Stimulated activated naive B cell treated with anti-CD40 and anti-IgM and Interleukin-4, amounts not matched to agents 10 μg/mL and 1 μg/mL and 100 μg/mL, for 72 hours (primary cell): ENCODE measurements around the gene WNT7B.

Experiments
- ATAC-seq, 2 donors: fragments of 150-1000 bp; cut with Tn5 transposase; replicated peaks; 2 replicates each; pipeline ENCODE4 v1.10.0; 2021; ENCODE audit warnings: moderate library complexity in 1 of 2
- DNase-seq: peaks from one replicate; pipeline ENCODE4 v3.0.0; 2021
- H3K27ac Mint-ChIP-seq: one replicate; pipeline ENCODE4 v1.8.0; 2022; ENCODE audit warnings: mild to moderate bottlenecking, mixed read lengths
- H3K27me3 Mint-ChIP-seq, 2 donors: one replicate each; pipeline ENCODE4 v1.8.0; 2022; ENCODE audit warnings: mixed read lengths in 2 of 2
- H3K36me3 Mint-ChIP-seq, 2 donors: one replicate each; pipeline ENCODE4 v1.8.0; 2022; ENCODE audit warnings: mixed read lengths in 2 of 2, mild to moderate bottlenecking in 1 of 2
- H3K4me1 Mint-ChIP-seq, 2 donors: one replicate each; pipeline ENCODE4 v1.8.0; 2022; ENCODE audit warnings: mixed read lengths in 2 of 2, mild to moderate bottlenecking in 1 of 2
- H3K4me3 Mint-ChIP-seq, 2 donors: one replicate each; pipeline ENCODE4 v1.8.0; 2022; ENCODE audit warnings: mild to moderate bottlenecking in 2 of 2, mixed read lengths in 2 of 2, moderate library complexity in 1 of 2
- H3K9me3 Mint-ChIP-seq, 2 donors: one replicate each; pipeline ENCODE4 v1.8.0; 2022; ENCODE audit warnings: mixed read lengths in 2 of 2, mild to moderate bottlenecking in 1 of 2

WNT7B gene

GRCh38 chr22:45966320-45966894 lies 10.6 kb downstream of the WNT7B start:
- Mint-ChIP-seq H3K4me1 (peaks cover 13 to 17% of the 10 kb centered on the region in 2 donors), H3K27me3 (peaks cover 62 to 87% of the 10 kb centered on the region in 2 donors), H3K36me3 (no peaks in the 10 kb centered on the region), H3K27ac (no peak overlapping the region), H3K9me3 (no peaks in the 10 kb centered on the region), H3K4me3 (no peak overlapping the region)
- DNase-seq (no peak), ATAC-seq (peak; percentile 29 to 38)

- Mint-ChIP-seq H3K9me3 (no peaks in the 10 kb centered on the region), H3K27me3 (peaks cover 54 to 83% of the 10 kb centered on the region in 2 donors), H3K4me3 (no peak overlapping the region), H3K36me3 (no peaks in the 10 kb centered on the region), H3K4me1 (peaks cover 10 to 12% of the 10 kb centered on the region in 2 donors), H3K27ac (no peak overlapping the region)
- no peak for ATAC-seq
- no peak for DNase-seq
These were observed 11.4 kb downstream of the WNT7B start for GRCh38 chr22:45965563-45965962.

- no peaks in the 10 kb centered on the region for H3K36me3 Mint-ChIP-seq
These were observed 11.9 kb downstream of the WNT7B start for GRCh38 chr22:45964926-45965527.

GRCh38 chr22:45964372-45964771 lies 12.6 kb downstream of the WNT7B start:
- ATAC-seq (no peak), DNase-seq (no peak)
- Mint-ChIP-seq H3K36me3 (no peaks in the 10 kb centered on the region), H3K27ac (no peak overlapping the region), H3K27me3 (peaks cover 53 to 83% of the 10 kb centered on the region in 2 donors), H3K4me1 (peaks cover 6 to 9% of the 10 kb centered on the region in 2 donors), H3K4me3 (no peak overlapping the region), H3K9me3 (no peaks in the 10 kb centered on the region)

More at GRCh38 chr22:45964926-45965527, 11.9 kb downstream of the WNT7B start:
- ATAC-seq (no peak), DNase-seq (no peak)
- Mint-ChIP-seq H3K9me3 (no peaks in the 10 kb centered on the region), H3K27me3 (peaks cover 53 to 83% of the 10 kb centered on the region in 2 donors), H3K4me1 (peaks cover 6 to 12% of the 10 kb centered on the region in 2 donors), H3K4me3 (no peak overlapping the region), H3K27ac (no peak overlapping the region)

DNA sequence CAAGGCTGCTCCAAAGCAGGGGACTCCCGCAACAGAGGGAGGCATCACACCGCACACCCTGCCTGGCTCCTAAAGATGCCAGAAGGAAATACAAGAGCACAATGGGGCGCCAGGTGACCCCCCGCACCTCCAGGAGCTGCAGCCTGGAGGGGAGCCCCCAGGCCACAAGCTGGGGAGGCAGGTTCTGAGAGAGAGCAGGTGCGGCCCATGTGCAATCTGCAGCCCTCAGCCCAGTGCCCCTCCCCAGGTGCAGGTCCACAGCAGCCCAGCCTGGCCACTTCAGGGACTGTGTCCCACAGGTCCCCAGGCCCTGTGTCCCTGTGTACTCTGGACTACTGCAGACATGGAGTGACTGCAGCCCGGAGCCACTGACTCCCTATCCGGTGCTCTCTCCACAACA lies 13.1 kb downstream of the WNT7B start:
- Mint-ChIP-seq H3K4me3 (no peak overlapping the region), H3K36me3 (no peaks in the 10 kb centered on the region), H3K27ac (no peak overlapping the region), H3K27me3 (peaks cover 47 to 81% of the 10 kb centered on the region in 2 donors), H3K4me1 (peaks cover 6 to 9% of the 10 kb centered on the region in 2 donors), H3K9me3 (no peaks in the 10 kb centered on the region)
- no peak for ATAC-seq
- DNase-seq = no peak

GRCh38 chr22:45962756-45963324 lies 14.1 kb downstream of the WNT7B start:
- H3K9me3 Mint-ChIP-seq = no peaks in the 10 kb centered on the region
- peaks cover 41 to 79% of the 10 kb centered on the region in 2 donors for H3K27me3 Mint-ChIP-seq
- peaks cover 6 to 9% of the 10 kb centered on the region in 2 donors for H3K4me1 Mint-ChIP-seq
- no peak for ATAC-seq
- no peak overlapping the region for H3K4me3 Mint-ChIP-seq
- no peaks in the 10 kb centered on the region for H3K36me3 Mint-ChIP-seq
- no peak overlapping the region for H3K27ac Mint-ChIP-seq
- no peak for DNase-seq

DNA sequence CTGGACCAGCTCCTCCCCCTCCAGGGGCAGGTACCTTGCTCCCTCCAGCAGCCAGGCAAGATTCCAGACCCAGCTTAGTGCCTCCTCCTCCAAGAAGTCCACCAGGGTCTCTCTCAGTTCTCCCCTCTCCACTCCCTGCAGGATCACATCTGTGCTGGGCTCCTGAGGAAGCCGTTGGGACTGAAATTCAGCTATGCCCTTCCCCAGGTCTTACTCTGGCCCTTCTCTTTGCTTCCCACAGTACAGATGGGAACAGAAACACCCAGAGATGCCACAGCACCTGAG lies 14.6 kb downstream of the WNT7B start:
- no peak for ATAC-seq
- H3K36me3 Mint-ChIP-seq = no peaks in the 10 kb centered on the region
- H3K27me3 Mint-ChIP-seq = peaks cover 44 to 79% of the 10 kb centered on the region in 2 donors
- no peak overlapping the region for H3K27ac Mint-ChIP-seq
- peaks cover 6 to 11% of the 10 kb centered on the region in 2 donors for H3K4me1 Mint-ChIP-seq
- H3K9me3 Mint-ChIP-seq = no peaks in the 10 kb centered on the region
- H3K4me3 Mint-ChIP-seq = no peak overlapping the region
- DNase-seq = no peak

DNA sequence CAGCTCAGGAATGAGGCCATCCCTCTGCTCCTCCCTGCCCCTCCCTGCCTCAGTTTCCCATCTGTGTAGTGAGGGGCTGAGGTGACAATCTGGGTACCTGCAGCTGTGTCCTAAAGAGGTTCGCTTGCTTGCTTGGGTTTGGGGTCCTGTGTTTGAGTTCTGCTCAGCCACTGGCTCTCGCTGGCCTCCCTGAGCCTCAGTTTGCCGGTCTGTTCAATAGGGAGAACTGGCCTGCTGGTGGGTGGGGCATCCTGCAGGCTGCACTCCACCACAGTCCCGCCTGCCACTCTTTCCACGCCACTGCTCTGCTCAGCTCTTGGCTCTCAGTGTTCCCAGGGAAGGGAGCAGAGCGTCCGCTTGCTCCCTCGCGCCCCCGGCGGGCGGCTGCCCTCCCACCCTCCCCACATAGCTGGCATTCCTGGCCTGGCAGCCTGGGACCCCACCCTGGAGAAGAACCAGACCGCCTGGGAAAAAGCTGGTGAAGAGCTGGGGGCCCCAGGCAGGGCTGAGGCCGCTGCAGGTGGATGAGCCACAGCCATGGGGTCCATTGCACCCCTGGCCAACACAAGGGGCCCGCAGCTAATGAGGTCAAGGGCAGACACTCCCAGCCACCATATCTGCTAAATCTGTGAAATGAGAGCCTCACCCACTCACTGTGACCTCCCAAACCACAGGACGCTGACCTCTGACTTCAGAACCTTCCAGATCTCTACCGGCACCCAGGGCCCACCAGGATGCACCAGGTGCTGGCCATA lies 15.1 kb downstream of the WNT7B start:
- Mint-ChIP-seq H3K27me3 (peaks cover 44 to 77% of the 10 kb centered on the region in 2 donors), H3K36me3 (no peaks in the 10 kb centered on the region), H3K9me3 (no peaks in the 10 kb centered on the region)

GRCh38 chr22:45960477-45961386 lies 16.2 kb downstream of the WNT7B start:
- H3K27ac Mint-ChIP-seq = no peak overlapping the region
- H3K4me3 Mint-ChIP-seq = no peak overlapping the region
- no peak for ATAC-seq
- DNase-seq = no peak
- H3K27me3 Mint-ChIP-seq = peaks cover 42 to 78% of the 10 kb centered on the region in 2 donors
- H3K4me1 Mint-ChIP-seq = peaks cover 6 to 9% of the 10 kb centered on the region in 2 donors
- no peaks in the 10 kb centered on the region for H3K9me3 Mint-ChIP-seq
- H3K36me3 Mint-ChIP-seq = no peaks in the 10 kb centered on the region

More for the DNA sequence above, 15.1 kb downstream of the WNT7B start:
- Mint-ChIP-seq H3K4me1 (peaks cover 6 to 11% of the 10 kb centered on the region in 2 donors), H3K27ac (no peak overlapping the region), H3K4me3 (no peak overlapping the region)
- no peak for ATAC-seq
- no peak for DNase-seq

- H3K4me3 Mint-ChIP-seq = no peak overlapping the region
- H3K36me3 Mint-ChIP-seq = no peaks in the 10 kb centered on the region
- DNase-seq = no peak
- no peaks in the 10 kb centered on the region for H3K9me3 Mint-ChIP-seq
- peak overlapping the region; percentile 37 for H3K27ac Mint-ChIP-seq
- H3K4me1 Mint-ChIP-seq = peaks cover 2 to 5% of the 10 kb centered on the region in 2 donors
- ATAC-seq = no peak
- peaks cover 37 to 78% of the 10 kb centered on the region in 2 donors for H3K27me3 Mint-ChIP-seq
These were observed 17.1 kb downstream of the WNT7B start for GRCh38 chr22:45959719-45960476.

- peaks cover 0 to 1% of the 10 kb centered on the region in 2 donors for H3K4me1 Mint-ChIP-seq
- H3K9me3 Mint-ChIP-seq = no peaks in the 10 kb centered on the region
- no peak for DNase-seq
- no peak overlapping the region for H3K27ac Mint-ChIP-seq
- H3K36me3 Mint-ChIP-seq = no peaks in the 10 kb centered on the region
- ATAC-seq = no peak
- peaks cover 34 to 78% of the 10 kb centered on the region in 2 donors for H3K27me3 Mint-ChIP-seq
- no peak overlapping the region for H3K4me3 Mint-ChIP-seq
These were observed 18.0 kb downstream of the WNT7B start for GRCh38 chr22:45958971-45959370.

GRCh38 chr22:45957826-45958225 lies 19.1 kb downstream of the WNT7B start:
- no peaks in the 10 kb centered on the region for H3K9me3 Mint-ChIP-seq
- no peak overlapping the region for H3K4me3 Mint-ChIP-seq
- H3K4me1 Mint-ChIP-seq = peaks cover 0 to 5% of the 10 kb centered on the region in 2 donors
- no peaks in the 10 kb centered on the region for H3K36me3 Mint-ChIP-seq
- H3K27ac Mint-ChIP-seq = no peak overlapping the region
- H3K27me3 Mint-ChIP-seq = peaks cover 38 to 80% of the 10 kb centered on the region in 2 donors
- no peak for DNase-seq
- ATAC-seq = no peak

DNA sequence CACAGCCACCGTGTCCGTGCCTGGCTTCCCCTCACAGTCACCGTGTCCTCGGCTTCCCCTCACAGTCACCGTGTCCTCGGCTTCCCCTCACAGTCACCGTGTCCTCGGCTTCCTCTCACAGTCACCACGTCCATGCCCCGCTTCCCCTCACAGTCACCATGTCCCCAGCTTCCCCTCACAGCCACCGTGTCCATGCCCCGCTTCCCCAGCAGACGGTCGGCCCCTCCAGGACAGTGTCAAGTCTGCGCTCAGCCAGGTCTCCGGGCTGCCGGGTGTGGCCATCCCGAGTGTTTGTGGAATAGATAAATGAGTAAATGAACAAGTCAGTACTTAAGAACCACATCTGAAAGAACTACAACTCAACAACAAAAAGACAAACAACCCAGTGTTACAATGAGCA lies 23.8 kb downstream of the WNT7B start:
- Mint-ChIP-seq H3K9me3 (no peaks in the 10 kb centered on the region), H3K4me3 (no peak overlapping the region), H3K36me3 (no peaks in the 10 kb centered on the region), H3K27ac (no peak overlapping the region), H3K27me3 (peaks cover 36 to 73% of the 10 kb centered on the region in 2 donors), H3K4me1 (peaks cover 14 to 20% of the 10 kb centered on the region in 2 donors)
- DNase-seq (no peak), ATAC-seq (no peak)
